Activated T-helper 1 cell treated with Interleukin-2 at 50 U/mL for 16 hours (primary cell): Measurements from ENCODE around the gene ITGB1.
"Not testable (repeated sequence)": the region's sequence is repeated elsewhere in the genome, so short reads cannot be mapped to it uniquely, and the experiment has no call there.

Experiments used
- DNase-seq: peaks from one replicate; pipeline ENCODE4 v3.0.0-alpha.2; 2020; ENCODE audit warnings: low read depth

The ITGB1 gene

GRCh38 chr10:32938554-32939061 lies 19.4 kb downstream of the ITGB1 start:
- no peak for DNase-seq

GRCh38 chr10:32937911-32938424 lies 20.1 kb downstream of the ITGB1 start:
- no peak for DNase-seq

DNA sequence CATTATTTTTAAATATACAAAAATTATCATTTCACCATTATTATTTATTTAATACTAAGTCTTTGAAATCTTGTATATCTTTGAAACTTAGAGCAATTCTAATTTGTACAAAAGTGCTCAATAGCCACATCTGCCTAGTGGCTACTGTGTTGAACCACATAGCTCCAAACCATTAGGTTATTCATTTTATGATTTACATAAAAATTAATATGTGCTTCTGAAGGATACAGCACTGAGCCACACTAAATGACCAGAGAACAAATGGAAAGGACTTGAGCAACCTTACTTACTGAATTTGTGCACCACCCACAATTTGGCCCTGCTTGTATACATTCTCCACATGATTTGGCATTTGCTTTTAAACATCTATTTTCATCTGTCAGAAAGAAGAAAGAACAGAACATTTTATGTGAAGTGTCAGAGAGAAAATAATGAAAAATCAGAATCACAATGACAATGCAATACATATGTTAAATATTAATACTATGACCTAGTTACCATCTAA lies 25.8 kb downstream of the ITGB1 start:
- DNase-seq = no peak

DNA sequence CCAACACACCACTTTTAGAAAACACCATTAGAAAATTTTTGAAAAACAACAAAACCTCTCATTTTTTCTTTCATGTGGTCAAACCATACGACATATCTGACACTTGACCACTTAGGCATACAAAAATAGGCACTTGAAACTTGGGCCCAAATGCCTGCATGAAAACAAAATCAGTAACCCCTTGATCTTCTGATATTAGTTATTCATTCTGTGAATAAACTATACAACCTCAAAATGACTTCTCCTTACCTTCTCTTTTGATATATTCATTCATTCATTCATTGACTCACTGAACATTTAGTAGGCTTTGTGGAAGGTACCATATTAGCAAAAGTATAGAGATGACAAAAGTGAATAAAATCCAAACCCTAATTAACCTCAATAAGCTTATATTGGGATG lies 26.4 kb downstream of the ITGB1 start:
- DNase-seq = no peak

DNA sequence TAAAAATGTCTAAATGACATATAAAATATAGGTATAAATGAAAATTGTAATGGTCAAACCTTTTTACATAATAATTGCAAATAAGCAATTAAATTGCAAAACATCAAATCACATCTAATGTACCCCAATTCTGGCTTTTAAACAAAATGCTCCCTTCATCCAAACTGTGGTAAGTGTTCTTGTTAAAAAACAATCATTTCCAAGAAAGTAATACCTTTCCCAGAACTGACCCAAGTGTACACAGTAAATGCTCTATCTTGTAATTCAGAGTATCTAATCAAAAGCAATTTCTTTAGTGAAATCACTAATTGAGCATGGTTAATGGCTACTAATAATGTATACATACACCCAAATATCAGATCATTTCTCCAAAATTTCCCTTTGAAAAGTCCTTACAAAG lies 28.0 kb downstream of the ITGB1 start:
- DNase-seq = no peak

DNA sequence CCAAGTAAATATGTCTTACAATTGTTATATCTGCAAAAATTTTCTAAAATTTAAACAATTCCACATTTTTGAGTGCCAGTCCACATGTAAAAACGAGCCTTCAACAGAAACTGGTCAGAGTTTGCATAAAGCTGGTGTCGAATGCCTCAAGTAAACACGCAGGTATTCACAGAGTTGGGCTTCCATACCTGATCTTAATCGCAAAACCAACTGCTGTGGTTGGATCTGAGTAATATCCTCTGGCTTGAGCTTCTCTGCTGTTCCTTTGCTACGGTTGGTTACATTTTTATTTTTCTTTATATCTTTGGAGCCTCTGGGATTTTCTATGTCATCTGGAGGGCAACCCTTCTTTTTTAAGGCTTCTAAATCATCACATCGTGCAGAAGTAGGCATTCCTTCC lies 28.4 kb downstream of the ITGB1 start:
- no peak for DNase-seq

DNA sequence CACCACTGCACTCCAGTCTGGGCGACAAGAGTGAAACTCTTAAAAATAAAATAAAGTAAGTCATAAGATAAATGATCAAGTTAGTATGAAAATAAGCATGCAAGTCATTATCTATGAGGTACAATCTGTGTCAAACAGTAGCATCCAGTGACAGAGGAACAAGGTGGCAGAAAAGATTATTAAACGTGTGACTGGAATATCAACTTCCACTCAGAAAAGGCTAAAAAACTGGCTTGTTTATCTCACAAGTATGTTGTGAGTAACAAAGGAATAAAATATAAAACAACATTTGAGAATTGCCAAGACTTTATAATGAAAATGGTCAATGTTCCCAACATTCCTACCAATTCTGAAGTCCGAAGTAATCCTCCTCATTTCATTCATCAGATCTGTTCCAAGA lies 30.3 kb downstream of the ITGB1 start:
- DNase-seq = no peak

GRCh38 chr10:32923849-32924248 lies 34.2 kb downstream of the ITGB1 start:
- DNase-seq = no peak

GRCh38 chr10:32923134-32923533 lies 34.9 kb downstream of the ITGB1 start:
- no peak for DNase-seq

GRCh38 chr10:32922170-32922569 lies 35.9 kb downstream of the ITGB1 start:
- DNase-seq = no peak

DNA sequence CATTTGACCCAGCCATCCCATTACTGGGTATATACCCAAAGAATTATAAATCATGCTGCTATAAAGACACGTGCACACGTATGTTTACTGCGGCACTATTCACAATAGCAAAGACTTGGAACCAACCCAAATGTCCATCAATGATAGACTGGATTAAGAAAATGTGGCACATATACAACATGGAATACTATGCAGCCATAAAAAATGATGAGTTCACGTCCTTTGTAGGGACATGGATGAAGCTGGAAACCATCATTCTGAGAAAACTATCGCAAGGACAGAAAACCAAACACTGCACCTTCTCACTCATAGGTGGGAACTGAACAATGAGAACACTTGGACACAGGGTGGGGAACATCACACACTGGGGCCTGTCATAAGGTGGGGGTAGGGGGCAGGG lies 40.2 kb downstream of the ITGB1 start:
- DNase-seq = not testable (repeated sequence)

- DNase-seq = no peak
These were observed 46.6 kb downstream of the ITGB1 start for GRCh38 chr10:32911285-32912016.

- DNase-seq = not testable (repeated sequence)
These were observed 48.1 kb downstream of the ITGB1 start for GRCh38 chr10:32909970-32910369.

- DNase-seq = no peak
These were observed 48.6 kb downstream of the ITGB1 start for GRCh38 chr10:32909456-32909855.

- no peak for DNase-seq
These were observed 51.4 kb downstream of the ITGB1 start for GRCh38 chr10:32906595-32906994.

- DNase-seq = no peak
These were observed 52.6 kb downstream of the ITGB1 start for GRCh38 chr10:32905466-32905865.

DNA sequence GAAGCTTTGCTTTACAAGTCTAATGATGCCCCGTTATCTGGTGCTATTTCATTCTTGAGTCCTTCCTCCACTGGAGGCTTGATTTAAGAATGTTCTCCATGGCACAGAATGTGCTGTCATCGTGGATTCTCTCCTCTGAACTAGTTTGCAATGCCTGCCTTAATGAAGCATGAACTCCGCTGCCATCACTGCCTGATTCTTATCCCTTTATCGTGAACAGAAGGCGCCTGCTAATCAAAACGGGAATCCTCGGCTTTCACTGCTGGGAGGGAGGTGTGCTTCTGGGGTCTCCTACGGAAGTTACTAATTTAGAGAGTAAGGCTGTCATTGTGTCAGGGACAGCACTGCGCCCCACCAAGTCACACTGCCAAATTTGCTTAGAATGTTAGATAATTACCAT lies 56.2 kb downstream of the ITGB1 start:
- DNase-seq = no peak

DNA sequence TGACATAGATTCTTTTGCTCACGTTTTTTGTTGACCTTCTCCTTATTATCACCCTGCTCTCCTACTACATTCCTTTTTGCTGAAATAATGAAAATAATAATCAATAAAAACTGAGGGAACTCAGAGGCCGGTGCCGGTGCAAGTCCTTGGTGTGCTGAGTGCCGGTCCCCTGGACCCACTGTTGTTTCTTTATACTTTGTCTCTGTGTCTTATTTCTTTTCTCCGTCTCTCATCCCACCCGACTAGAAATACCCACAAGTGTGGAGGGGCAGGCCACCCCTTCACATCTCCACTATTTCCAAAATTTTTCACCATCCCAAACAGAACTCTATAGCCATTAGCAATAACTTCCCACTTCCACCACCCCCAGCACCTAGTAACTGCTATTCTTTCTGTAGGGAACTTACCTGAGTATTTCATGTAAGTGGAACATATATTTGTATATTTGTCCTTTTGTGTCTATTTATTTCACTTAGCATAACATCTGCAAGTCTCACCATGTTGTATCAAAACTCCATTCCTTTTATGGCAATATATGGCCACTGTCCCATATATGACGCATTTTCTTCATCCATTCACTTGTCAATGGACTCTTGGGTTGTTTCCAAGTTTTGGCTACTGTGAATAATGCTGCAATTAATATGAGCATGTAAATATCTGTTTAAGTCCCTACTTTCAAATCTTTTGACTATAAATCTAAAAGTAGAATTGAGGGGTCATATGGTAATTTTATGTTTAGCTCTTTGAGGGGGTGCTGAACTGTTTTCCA lies 62.6 kb downstream of the ITGB1 start:
- DNase-seq = not testable (repeated sequence)

GRCh38 chr10:32893916-32894664 lies 63.9 kb downstream of the ITGB1 start:
- no peak for DNase-seq

GRCh38 chr10:32893434-32893833 lies 64.6 kb downstream of the ITGB1 start:
- DNase-seq = no peak

GRCh38 chr10:32891261-32891660 lies 66.8 kb downstream of the ITGB1 start:
- DNase-seq = no peak

DNA sequence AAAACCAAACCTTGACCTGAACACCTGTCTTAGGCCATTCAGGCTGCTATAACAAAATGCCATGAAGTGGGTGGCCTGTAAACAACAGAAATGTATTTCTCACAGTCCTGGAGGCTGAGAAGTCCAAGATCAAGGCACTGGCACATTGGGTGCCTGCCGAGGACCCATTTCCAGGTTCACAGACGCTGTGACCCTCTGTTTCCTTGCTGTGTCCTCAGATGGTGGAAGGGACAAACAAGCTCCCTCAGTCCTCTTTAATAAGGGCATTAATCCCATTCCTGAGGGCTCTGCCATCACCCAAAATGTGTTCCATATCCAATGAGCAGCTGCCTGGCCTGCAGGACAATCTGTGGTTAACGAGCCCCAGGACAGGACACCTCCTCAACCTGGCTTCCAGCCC lies 67.6 kb downstream of the ITGB1 start:
- no peak for DNase-seq
